Activated T-cell treated with anti-CD3 and anti-CD28 coated beads, Interleukin-2, amount 50 U/mL, for 24 hours (primary cell): ENCODE measurements around the gene WRNIP1.
A peak's percentile ranks its signal among the peaks of the same experiment; 100 is the strongest.

Experiments
- DNase-seq: peaks from one replicate; pipeline ENCODE4 v3.0.0-alpha.2; 2020
- H3K27ac Mint-ChIP-seq: 2 replicates; pipeline ENCODE4 v1.8.0; 2020; ENCODE audit warnings: mild to moderate bottlenecking, mixed read lengths
- H3K27me3 Mint-ChIP-seq: 2 replicates; pipeline ENCODE4 v1.8.0; 2020; ENCODE audit warnings: mixed read lengths
- H3K36me3 Mint-ChIP-seq: 2 replicates; pipeline ENCODE4 v1.8.0; 2020; ENCODE audit warnings: low read depth, mixed read lengths
- H3K4me1 Mint-ChIP-seq: 2 replicates; pipeline ENCODE4 v1.8.0; 2020; ENCODE audit warnings: low read depth, mixed read lengths
- H3K4me3 Mint-ChIP-seq: 2 replicates; pipeline ENCODE4 v1.8.0; 2020; ENCODE audit warnings: mild to moderate bottlenecking, moderate library complexity, mixed read lengths
- H3K9me3 Mint-ChIP-seq: 2 replicates; pipeline ENCODE4 v1.8.0; 2020; ENCODE audit warnings: mixed read lengths

WRNIP1 gene

GRCh38 chr6:2765166-2765895 is at the start of gene WRNIP1:
WRNIP1 (plus strand) TSS chr6:2765393; CDS start chr6:2765623, 230 bp downstream.
- no peaks in the 10 kb centered on the region for H3K9me3 Mint-ChIP-seq
- peak within 1 kb of the TSS; percentile 93 for H3K4me3 Mint-ChIP-seq
- peaks cover 56% of the 10 kb centered on the region for H3K4me1 Mint-ChIP-seq
- peak within 1 kb of the TSS; percentile 99 for H3K27ac Mint-ChIP-seq
- peaks cover 37% of the 10 kb centered on the region for H3K36me3 Mint-ChIP-seq
- DNase-seq = peak; percentile 97
- no peaks in the 10 kb centered on the region for H3K27me3 Mint-ChIP-seq

- Mint-ChIP-seq H3K4me3 (no peak overlapping the region), H3K4me1 (peaks cover 4% of the 10 kb centered on the region), H3K36me3 (no peaks in the 10 kb centered on the region), H3K27ac (no peak overlapping the region), H3K9me3 (no peaks in the 10 kb centered on the region), H3K27me3 (peaks cover 11% of the 10 kb centered on the region)
- DNase-seq = no peak
These were observed 49.5 kb upstream of the WRNIP1 start for GRCh38 chr6:2715737-2716136.

- peaks cover 2% of the 10 kb centered on the region for H3K27me3 Mint-ChIP-seq
- H3K9me3 Mint-ChIP-seq = peaks cover 2% of the 10 kb centered on the region
- no peak overlapping the region for H3K27ac Mint-ChIP-seq
- DNase-seq = no peak
- H3K36me3 Mint-ChIP-seq = no peaks in the 10 kb centered on the region
- H3K4me3 Mint-ChIP-seq = no peak overlapping the region
- H3K4me1 Mint-ChIP-seq = peaks cover 4% of the 10 kb centered on the region
These were observed 48.1 kb upstream of the WRNIP1 start for GRCh38 chr6:2716936-2717700.

- Mint-ChIP-seq H3K36me3 (no peaks in the 10 kb centered on the region), H3K4me3 (no peak overlapping the region), H3K4me1 (peaks cover 4% of the 10 kb centered on the region), H3K27ac (no peak overlapping the region), H3K27me3 (peaks cover 3% of the 10 kb centered on the region), H3K9me3 (peaks cover 4% of the 10 kb centered on the region)
- no peak for DNase-seq
These were observed 46.7 kb upstream of the WRNIP1 start for GRCh38 chr6:2718334-2719092.

- Mint-ChIP-seq H3K4me1 (peaks cover 4% of the 10 kb centered on the region), H3K27me3 (peaks cover 4% of the 10 kb centered on the region), H3K36me3 (no peaks in the 10 kb centered on the region), H3K4me3 (no peak overlapping the region), H3K9me3 (peaks cover 4% of the 10 kb centered on the region), H3K27ac (no peak overlapping the region)
- DNase-seq = no peak
These were observed 46.1 kb upstream of the WRNIP1 start for GRCh38 chr6:2719093-2719455.

GRCh38 chr6:2721219-2721618 is 44.0 kb upstream of the WRNIP1 start:
- DNase-seq = no peak
- H3K4me1 Mint-ChIP-seq = peaks cover 4% of the 10 kb centered on the region
- H3K27me3 Mint-ChIP-seq = peaks cover 6% of the 10 kb centered on the region
- H3K9me3 Mint-ChIP-seq = peaks cover 4% of the 10 kb centered on the region
- no peak overlapping the region for H3K4me3 Mint-ChIP-seq
- no peak overlapping the region for H3K27ac Mint-ChIP-seq
- no peaks in the 10 kb centered on the region for H3K36me3 Mint-ChIP-seq

GRCh38 chr6:2725364-2725988 is 39.7 kb upstream of the WRNIP1 start:
- H3K4me3 Mint-ChIP-seq = no peak overlapping the region
- peaks cover 13% of the 10 kb centered on the region for H3K27me3 Mint-ChIP-seq
- H3K27ac Mint-ChIP-seq = no peak overlapping the region

GRCh38 chr6:2725999-2726567 is 39.1 kb upstream of the WRNIP1 start:
- H3K27ac Mint-ChIP-seq = no peak overlapping the region
- peaks cover 13% of the 10 kb centered on the region for H3K27me3 Mint-ChIP-seq
- H3K4me1 Mint-ChIP-seq = no peaks in the 10 kb centered on the region
- H3K4me3 Mint-ChIP-seq = no peak overlapping the region
- H3K36me3 Mint-ChIP-seq = no peaks in the 10 kb centered on the region
- DNase-seq = no peak
- peaks cover 4% of the 10 kb centered on the region for H3K9me3 Mint-ChIP-seq

More at GRCh38 chr6:2725364-2725988, 39.7 kb upstream of the WRNIP1 start:
- no peaks in the 10 kb centered on the region for H3K4me1 Mint-ChIP-seq
- no peaks in the 10 kb centered on the region for H3K36me3 Mint-ChIP-seq
- H3K9me3 Mint-ChIP-seq = peaks cover 4% of the 10 kb centered on the region
- no peak for DNase-seq

- Mint-ChIP-seq H3K4me1 (peaks cover 10% of the 10 kb centered on the region), H3K27ac (no peak overlapping the region), H3K36me3 (no peaks in the 10 kb centered on the region), H3K4me3 (no peak overlapping the region), H3K9me3 (no peaks in the 10 kb centered on the region), H3K27me3 (peaks cover 7% of the 10 kb centered on the region)
- no peak for DNase-seq
These were observed 35.3 kb upstream of the WRNIP1 start for GRCh38 chr6:2729921-2730320.

- no peaks in the 10 kb centered on the region for H3K9me3 Mint-ChIP-seq
- peaks cover 10% of the 10 kb centered on the region for H3K4me1 Mint-ChIP-seq
- peaks cover 7% of the 10 kb centered on the region for H3K27me3 Mint-ChIP-seq
These were observed 34.7 kb upstream of the WRNIP1 start for GRCh38 chr6:2730353-2731107.

GRCh38 chr6:2731281-2731909 is 33.8 kb upstream of the WRNIP1 start:
- Mint-ChIP-seq H3K9me3 (no peaks in the 10 kb centered on the region), H3K36me3 (no peaks in the 10 kb centered on the region), H3K27ac (no peak overlapping the region), H3K4me1 (peaks cover 10% of the 10 kb centered on the region), H3K4me3 (no peak overlapping the region), H3K27me3 (peaks cover 7% of the 10 kb centered on the region)
- DNase-seq = no peak

More at GRCh38 chr6:2730353-2731107, 34.7 kb upstream of the WRNIP1 start:
- Mint-ChIP-seq H3K36me3 (no peaks in the 10 kb centered on the region), H3K27ac (no peak overlapping the region), H3K4me3 (no peak overlapping the region)
- DNase-seq = no peak

- no peak for DNase-seq
These were observed 32.6 kb upstream of the WRNIP1 start for GRCh38 chr6:2732503-2733089.

GRCh38 chr6:2733324-2733723 is 31.9 kb upstream of the WRNIP1 start:
- Mint-ChIP-seq H3K9me3 (no peaks in the 10 kb centered on the region), H3K36me3 (no peaks in the 10 kb centered on the region), H3K27ac (no peak overlapping the region), H3K4me3 (no peak overlapping the region), H3K27me3 (peaks cover 7% of the 10 kb centered on the region), H3K4me1 (peaks cover 18% of the 10 kb centered on the region)
- no peak for DNase-seq

More at GRCh38 chr6:2732503-2733089, 32.6 kb upstream of the WRNIP1 start:
- H3K27ac Mint-ChIP-seq = no peak overlapping the region
- peaks cover 13% of the 10 kb centered on the region for H3K4me1 Mint-ChIP-seq
- H3K9me3 Mint-ChIP-seq = no peaks in the 10 kb centered on the region
- H3K36me3 Mint-ChIP-seq = no peaks in the 10 kb centered on the region
- H3K27me3 Mint-ChIP-seq = peaks cover 7% of the 10 kb centered on the region
- H3K4me3 Mint-ChIP-seq = no peak overlapping the region
